HEK293T (cell line): ENCODE measurements around the gene DBP.
A peak's percentile ranks its signal among the peaks of the same experiment; 100 is the strongest.
"Not testable (repeated sequence)": the region's sequence is repeated elsewhere in the genome, so short reads cannot be mapped to it uniquely, and the experiment has no call there.

Source experiments
- CTCF ChIA-PET: fragments of 350-600 bp; formaldehyde crosslinking; extraction: SDS; loops from one replicate; lab custom pipeline; 2021; ENCODE audit warnings: antibody characterized with exemption, inconsistent platforms; lab: Yijun Ruan, JAX
- POLR2A ChIA-PET: fragments of 350-600 bp; formaldehyde crosslinking; extraction: SDS; loops from one replicate; lab custom pipeline; 2020; ENCODE audit warnings: antibody characterized with exemption, inconsistent platforms; lab: Yijun Ruan, JAX
- DNase-seq: peaks from one replicate; pipeline ENCODE4 v3.0.0; 2012; ENCODE audit warnings: mixed read lengths; ENCODE audit errors: extremely low spot score
- ARNT ChIP-seq: fragments of 450-650 bp; IDR thresholded peaks from 2 replicates; pipeline ENCODE4 v1.6.1; 2017; ENCODE audit warnings: mild to moderate bottlenecking
- BHLHE40 ChIP-seq: fragments of 450-650 bp; IDR thresholded peaks from 2 replicates; pipeline ENCODE4 v1.6.1; 2016; ENCODE audit warnings: mild to moderate bottlenecking, moderate library complexity, borderline replicate concordance
- CTBP1 ChIP-seq: fragments of 450-650 bp; IDR thresholded peaks from 2 replicates; pipeline ENCODE4 v1.6.1; 2016; ENCODE audit warnings: borderline replicate concordance
- ELF4 ChIP-seq: fragments of 450-650 bp; IDR thresholded peaks from 2 replicates; pipeline ENCODE4 v1.6.1; 2017; ENCODE audit warnings: antibody characterized with exemption
- FOXA1 ChIP-seq: fragments of 450-650 bp; IDR thresholded peaks from 2 replicates; pipeline ENCODE4 v1.6.1; 2016; ENCODE audit warnings: mild to moderate bottlenecking
- FOXK2 ChIP-seq: fragments of 450-650 bp; IDR thresholded peaks from 2 replicates; pipeline ENCODE4 v1.6.1; 2016; ENCODE audit warnings: mild to moderate bottlenecking
- FOXM1 ChIP-seq: fragments of 450-650 bp; IDR thresholded peaks from 2 replicates; pipeline ENCODE4 v1.6.1; 2017; ENCODE audit warnings: mild to moderate bottlenecking, borderline replicate concordance
- HDGF ChIP-seq: fragments of 450-650 bp; IDR thresholded peaks from 2 replicates; pipeline ENCODE4 v1.6.1; 2017; ENCODE audit warnings: antibody characterized with exemption, borderline replicate concordance
- L3MBTL2 ChIP-seq: fragments of 450-650 bp; conservative IDR thresholded peaks from 2 replicates; pipeline ENCODE4 v1.6.1; 2016; ENCODE audit warnings: mild to moderate bottlenecking
- LEF1 ChIP-seq: fragments of 450-650 bp; IDR thresholded peaks from 2 replicates; pipeline ENCODE4 v1.6.1; 2017; ENCODE audit warnings: mild to moderate bottlenecking, borderline replicate concordance
- NFRKB ChIP-seq: fragments of 450-650 bp; IDR thresholded peaks from 2 replicates; pipeline ENCODE4 v1.6.1; 2016; ENCODE audit warnings: mild to moderate bottlenecking, moderate library complexity
- SP1 ChIP-seq: fragments of 450-650 bp; IDR thresholded peaks from 2 replicates; pipeline ENCODE4 v1.6.1; 2017
- SUZ12 ChIP-seq: fragments of 450-650 bp; IDR thresholded peaks from 2 replicates; pipeline ENCODE4 v1.6.1; 2016; ENCODE audit warnings: mild to moderate bottlenecking
- TARDBP ChIP-seq: fragments of 450-650 bp; IDR thresholded peaks from 2 replicates; pipeline ENCODE4 v1.6.1; 2016
- ZNF384 ChIP-seq: fragments of 450-650 bp; IDR thresholded peaks from 2 replicates; pipeline ENCODE4 v1.6.1; 2016
- TF ChIP-seq, protein P1 (sequence below): fragments of 450-650 bp; IDR thresholded peaks from 2 replicates; pipeline ENCODE4 v1.6.1; 2016

The DBP gene

DNA sequence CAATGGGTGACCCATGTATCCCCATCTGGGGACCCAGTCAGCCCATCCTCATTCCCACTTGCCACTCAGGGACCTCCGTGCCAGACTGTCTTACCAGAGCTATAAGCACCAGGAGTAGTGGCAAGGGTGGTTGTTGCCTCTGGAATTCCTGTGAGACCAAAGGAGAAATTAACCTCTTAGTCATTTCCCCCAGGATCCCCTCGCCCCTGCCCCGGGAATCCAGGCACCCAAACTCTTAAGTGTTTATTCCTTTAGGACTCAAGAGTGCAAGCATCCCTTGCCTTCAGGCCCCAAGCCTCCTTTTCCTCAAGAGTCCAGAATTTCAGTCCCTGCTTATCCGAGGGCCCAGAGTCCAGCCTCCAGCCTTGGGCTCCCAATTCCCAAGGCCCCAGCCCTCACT is 26.5 kb upstream of the DBP start:
- POLR2A ChIA-PET = no interaction called here
- DNase-seq = no peak
- TF ChIP-seq ARNT = no peak
- no peak for TF ChIP-seq FOXM1
- TF ChIP-seq LEF1 = no peak
- no peak for TF ChIP-seq SP1
- TF ChIP-seq SUZ12 = no peak
- TF ChIP-seq ELF4 = no peak
- no peak for TF ChIP-seq L3MBTL2
- no peak for TF ChIP-seq HDGF
- TF ChIP-seq, protein P1, sequence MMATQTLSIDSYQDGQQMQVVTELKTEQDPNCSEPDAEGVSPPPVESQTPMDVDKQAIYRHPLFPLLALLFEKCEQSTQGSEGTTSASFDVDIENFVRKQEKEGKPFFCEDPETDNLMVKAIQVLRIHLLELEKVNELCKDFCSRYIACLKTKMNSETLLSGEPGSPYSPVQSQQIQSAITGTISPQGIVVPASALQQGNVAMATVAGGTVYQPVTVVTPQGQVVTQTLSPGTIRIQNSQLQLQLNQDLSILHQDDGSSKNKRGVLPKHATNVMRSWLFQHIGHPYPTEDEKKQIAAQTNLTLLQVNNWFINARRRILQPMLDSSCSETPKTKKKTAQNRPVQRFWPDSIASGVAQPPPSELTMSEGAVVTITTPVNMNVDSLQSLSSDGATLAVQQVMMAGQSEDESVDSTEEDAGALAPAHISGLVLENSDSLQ = no peak
- TF ChIP-seq TARDBP = no peak
- CTCF ChIA-PET = no interaction called here

DNA sequence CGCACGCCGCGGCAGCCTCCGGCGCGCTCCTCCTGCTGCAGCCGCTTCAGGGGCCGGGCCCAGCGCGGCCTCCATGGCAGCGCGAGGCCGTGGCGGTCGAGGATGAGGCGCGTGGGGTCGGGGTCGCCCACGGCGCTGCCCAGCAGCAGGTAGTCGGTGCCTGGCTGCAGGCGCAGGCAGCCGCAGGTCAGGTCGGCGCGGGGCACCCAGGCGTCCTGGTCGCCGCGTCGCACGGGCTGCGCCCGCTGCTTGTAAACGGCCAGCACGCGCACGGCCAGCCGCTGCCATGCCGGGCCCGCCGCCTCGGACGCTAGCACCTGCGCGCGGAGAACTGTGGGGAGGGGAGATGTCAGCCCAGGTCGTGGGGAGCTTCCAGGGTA is 24.5 kb upstream of the DBP start:
- POLR2A ChIA-PET = no interaction called here

DNA sequence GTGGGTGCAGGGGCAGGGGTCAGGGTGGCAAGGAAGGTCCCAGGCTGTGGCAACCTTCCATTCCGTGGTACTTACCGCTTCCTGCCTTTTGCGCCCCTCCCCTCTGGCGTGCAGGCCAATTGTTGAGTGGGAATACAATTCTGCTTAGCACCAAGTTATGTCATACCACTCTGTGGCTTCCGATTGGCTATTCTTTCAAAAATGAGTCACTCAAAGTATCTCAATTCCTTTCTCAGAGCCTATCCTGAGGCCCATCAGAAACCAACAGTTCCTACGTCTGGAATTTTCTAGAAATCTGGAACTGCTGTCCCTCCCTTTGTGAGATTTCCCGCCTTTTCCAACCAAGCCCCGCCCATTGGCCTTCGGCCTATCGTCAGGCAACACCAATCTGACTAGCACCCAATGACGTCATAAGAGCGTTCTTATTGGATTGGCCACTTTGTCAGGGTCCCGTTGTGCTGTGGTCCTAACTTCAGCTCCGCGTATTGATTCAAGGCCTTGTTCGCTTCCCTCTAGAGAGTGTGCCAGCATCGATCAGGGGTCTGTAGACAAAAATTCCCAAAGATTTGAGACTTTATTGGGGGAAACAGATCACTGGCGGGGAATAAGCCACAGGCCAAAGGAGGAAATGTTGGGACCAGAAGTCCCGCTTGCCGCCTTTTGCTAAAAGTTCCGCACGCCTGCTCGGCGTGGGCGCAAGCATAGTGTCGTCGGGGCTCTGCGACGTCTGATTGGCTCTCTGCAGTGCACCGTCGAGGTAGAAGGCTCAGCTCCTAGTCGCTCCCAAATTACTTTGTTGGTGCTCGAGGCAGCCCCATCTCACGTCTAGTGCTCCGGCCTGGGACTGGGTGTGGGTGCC is 23.9 kb upstream of the DBP start:
- POLR2A ChIA-PET = interaction anchor here (0.9 kb wide), 1 partner anchor 15 kb away, joined by 3 read pairs; the partner anchor contains the start of gene CA11
- peak; percentile 97 for DNase-seq
- CTCF ChIA-PET = interaction anchor here (0.9 kb wide), 1 partner anchor 14 kb away, joined by 3 read pairs; no protein-coding TSS in a partner anchor
- TF ChIP-seq BHLHE40 (no peak), L3MBTL2 (peak; percentile 92)

More for the DNA sequence above, 24.5 kb upstream of the DBP start:
- no peak for TF ChIP-seq L3MBTL2
- TF ChIP-seq HDGF = no peak
- TF ChIP-seq FOXK2 = no peak
- TF ChIP-seq ARNT = no peak
- no peak for TF ChIP-seq CTBP1
- no peak for TF ChIP-seq SP1
- TF ChIP-seq, protein P1 = no peak
- no peak for TF ChIP-seq TARDBP
- TF ChIP-seq BHLHE40 = no peak
- TF ChIP-seq FOXA1 = no peak
- no peak for TF ChIP-seq FOXM1
- no peak for TF ChIP-seq SUZ12
- CTCF ChIA-PET = no interaction called here
- DNase-seq = no peak

DNA sequence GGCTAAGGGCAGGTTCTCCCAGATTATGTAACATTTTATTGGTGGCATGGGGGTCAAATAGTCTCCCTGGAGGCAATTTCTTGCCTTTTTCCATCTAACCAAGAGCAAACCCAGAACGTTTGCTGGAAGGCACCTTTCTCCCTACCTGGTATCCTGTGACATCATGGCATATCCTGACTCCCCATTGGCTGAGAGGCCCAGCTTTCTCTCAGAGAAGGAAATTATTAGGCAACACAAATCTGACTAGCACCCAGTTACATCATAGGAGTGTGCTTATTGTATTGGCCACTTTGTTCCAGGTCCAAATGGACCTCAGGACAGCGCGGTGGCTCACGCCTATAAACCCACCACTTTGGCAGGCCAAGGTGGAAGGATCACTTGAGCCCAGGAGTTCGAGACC is 22.6 kb upstream of the DBP start:
- ChIA-PET CTCF (no interaction called here), POLR2A (no interaction called here)
- no peak for DNase-seq
- TF ChIP-seq FOXM1 (no peak), ZNF384 (no peak), FOXK2 (no peak), BHLHE40 (no peak), LEF1 (no peak), SP1 (no peak), CTBP1 (no peak), FOXA1 (no peak), ARNT (no peak), SUZ12 (no peak), ELF4 (no peak), L3MBTL2 (no peak), TARDBP (no peak), NFRKB (no peak), HDGF (no peak)
- TF ChIP-seq, protein P1 = no peak

DNA sequence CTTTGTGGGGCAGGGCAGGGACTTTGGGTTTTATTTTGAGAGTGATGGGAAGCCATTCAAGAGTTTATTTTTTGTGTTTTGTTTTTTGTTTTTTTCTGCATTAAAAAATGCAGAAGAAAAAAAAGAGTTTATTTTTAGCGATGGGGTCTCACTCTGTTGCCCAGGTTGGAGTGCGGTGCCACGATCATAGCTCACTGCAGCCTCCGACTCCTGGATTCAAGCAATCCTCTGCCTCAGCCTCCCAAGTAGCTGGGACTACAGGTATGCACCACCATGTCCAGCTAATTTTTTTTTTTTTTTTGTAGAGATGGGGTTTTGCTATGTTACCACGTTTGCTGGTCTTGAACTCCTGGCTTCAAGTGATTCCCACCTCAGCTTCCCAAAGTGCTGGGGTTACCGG is 21.3 kb upstream of the DBP start:
- POLR2A ChIA-PET = interaction anchor here (1.3 kb wide), 1 partner anchor 12 kb away, joined by 3 read pairs; the partner anchor contains the start of gene CA11
- TF ChIP-seq LEF1 = no peak
- no peak for TF ChIP-seq FOXA1
- no peak for TF ChIP-seq L3MBTL2
- no peak for TF ChIP-seq ZNF384
- TF ChIP-seq ELF4 = no peak
- TF ChIP-seq HDGF = no peak
- DNase-seq = no peak
- CTCF ChIA-PET = no interaction called here

DNA sequence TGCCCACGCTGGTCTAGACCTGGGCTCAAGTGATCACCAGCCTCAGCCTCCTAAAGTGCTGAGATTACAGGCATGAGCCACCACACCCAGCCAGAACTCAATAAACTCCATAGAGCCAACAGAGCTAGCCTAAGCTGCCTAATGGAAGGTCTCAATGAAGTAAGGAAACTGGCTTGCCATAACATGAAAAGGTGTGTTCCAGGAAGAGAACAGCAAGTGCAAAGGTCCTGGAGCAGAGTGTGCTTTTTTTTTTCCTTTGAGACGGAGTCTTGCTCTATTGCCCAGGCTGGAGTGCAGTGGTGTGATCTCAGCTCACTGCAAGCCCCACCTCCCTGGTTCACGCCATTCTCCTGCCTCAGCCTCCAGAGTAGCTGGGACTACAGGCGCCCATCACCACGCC is 20.6 kb upstream of the DBP start:
- CTCF ChIA-PET, DNase-seq: not testable (repeated sequence)
- POLR2A ChIA-PET = interaction anchor here (0.6 to 1.3 kb wide), 4 partner anchors 12 to 621 kb away, joined by 3 to 4 read pairs (median 3); partner anchors contain the start of genes BCAT2 and CA11
